Thymus (tissue), 11 donors: Measurements from ENCODE around the gene CHST11. TPM values are rescaled to one million over a fixed set of nuclear protein-coding genes. Genes with fewer than 3 reads are reported as not detected.
A peak's percentile ranks its signal among the peaks of the same experiment; 100 is the strongest.

ENCODE experiments used
- DNase-seq, 9 donors: peaks; one replicate each; pipeline ENCODE4 v3.0.0-alpha.2; 2013; ENCODE audit warnings: low spot score in 9 of 9, low read depth in 6 of 9, missing footprints in 1 of 9
- H3K27ac ChIP-seq, 2 donors: one replicate each; pipeline ENCODE4 v1.5.1; 2013; ENCODE audit warnings: control low read depth in 1 of 2, low read depth in 1 of 2, low read length in 1 of 2, mild to moderate bottlenecking in 1 of 2, moderate library complexity in 1 of 2
- H3K27me3 ChIP-seq, 2 donors: one replicate each; pipeline ENCODE4 v1.5.1; 2013; ENCODE audit warnings: low read length in 1 of 2; ENCODE audit not compliant: control insufficient read depth in 2 of 2, insufficient read depth in 1 of 2
- H3K36me3 ChIP-seq, 2 donors: one replicate each; pipeline ENCODE4 v1.5.1; 2013; ENCODE audit warnings: low read length in 1 of 2, mild to moderate bottlenecking in 1 of 2, moderate library complexity in 1 of 2; ENCODE audit not compliant: control insufficient read depth in 2 of 2, insufficient read depth in 2 of 2
- H3K4me1 ChIP-seq, 2 donors: one replicate each; pipeline ENCODE4 v1.5.1; 2013; ENCODE audit warnings: low read length in 2 of 2; ENCODE audit not compliant: control insufficient read depth in 2 of 2, insufficient read depth in 2 of 2
- H3K4me3 ChIP-seq, 2 donors: one replicate each; pipeline ENCODE4 v1.5.1; 2013; ENCODE audit warnings: low read length in 2 of 2, control low read depth in 1 of 2, mild to moderate bottlenecking in 1 of 2
- H3K9me3 ChIP-seq, 2 donors: one replicate each; pipeline ENCODE4 v1.5.1; 2013; ENCODE audit warnings: low read length in 1 of 2, mild to moderate bottlenecking in 1 of 2; ENCODE audit not compliant: control insufficient read depth in 2 of 2, insufficient read depth in 1 of 2
- WGBS: extraction: QIAGEN DNeasy Blood & Tissue Kit; methylation state at CpG from one replicate; pipeline ENCODE4 v1.1.7; 2013; 5-methylcytosine and 5-hydroxymethylcytosine counted together
- polyA plus RNA-seq: library from polyadenylated mRNA; stranded (reverse); fragments of 200-250 nt; gene quantifications from one replicate; pipeline ENCODE4 v1.2.3, GENCODE V29; 2013
- total RNA-seq: library from RNA; stranded (reverse); fragments of 120-200 nt; gene quantifications from one replicate; pipeline ENCODE4 v1.2.4, GENCODE V29; 2013
- donor health status: healthy.

Gene CHST11
- total and polyA plus RNA-seq, 2 donors = 6.7 to 21.0 TPM

DNA sequence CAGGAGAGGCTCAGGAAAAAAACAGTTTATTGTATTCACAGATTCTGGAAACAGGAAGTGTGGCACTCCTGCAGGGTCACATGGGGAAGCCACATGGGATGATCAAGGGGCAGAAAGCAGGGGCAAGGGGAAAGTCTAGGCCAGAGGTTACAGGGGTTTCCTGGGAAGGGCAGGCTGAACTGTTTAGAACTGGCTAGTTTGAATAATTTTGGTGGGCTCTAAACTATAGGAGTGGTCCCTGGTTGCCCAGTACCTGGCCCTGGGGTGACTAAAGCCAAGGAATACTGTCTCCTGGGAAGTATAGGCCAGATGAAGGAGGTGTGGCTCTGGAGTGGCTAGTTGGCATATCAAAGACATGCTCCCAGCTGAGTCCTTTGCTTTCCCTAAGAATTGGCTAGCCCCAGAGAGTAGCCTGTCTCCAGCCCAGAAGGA is 332.1 kb downstream of the CHST11 start:
- Histone ChIP-seq H3K27me3 (no peaks in the 10 kb centered on the region), H3K9me3 (no peaks in the 10 kb centered on the region)

DNA sequence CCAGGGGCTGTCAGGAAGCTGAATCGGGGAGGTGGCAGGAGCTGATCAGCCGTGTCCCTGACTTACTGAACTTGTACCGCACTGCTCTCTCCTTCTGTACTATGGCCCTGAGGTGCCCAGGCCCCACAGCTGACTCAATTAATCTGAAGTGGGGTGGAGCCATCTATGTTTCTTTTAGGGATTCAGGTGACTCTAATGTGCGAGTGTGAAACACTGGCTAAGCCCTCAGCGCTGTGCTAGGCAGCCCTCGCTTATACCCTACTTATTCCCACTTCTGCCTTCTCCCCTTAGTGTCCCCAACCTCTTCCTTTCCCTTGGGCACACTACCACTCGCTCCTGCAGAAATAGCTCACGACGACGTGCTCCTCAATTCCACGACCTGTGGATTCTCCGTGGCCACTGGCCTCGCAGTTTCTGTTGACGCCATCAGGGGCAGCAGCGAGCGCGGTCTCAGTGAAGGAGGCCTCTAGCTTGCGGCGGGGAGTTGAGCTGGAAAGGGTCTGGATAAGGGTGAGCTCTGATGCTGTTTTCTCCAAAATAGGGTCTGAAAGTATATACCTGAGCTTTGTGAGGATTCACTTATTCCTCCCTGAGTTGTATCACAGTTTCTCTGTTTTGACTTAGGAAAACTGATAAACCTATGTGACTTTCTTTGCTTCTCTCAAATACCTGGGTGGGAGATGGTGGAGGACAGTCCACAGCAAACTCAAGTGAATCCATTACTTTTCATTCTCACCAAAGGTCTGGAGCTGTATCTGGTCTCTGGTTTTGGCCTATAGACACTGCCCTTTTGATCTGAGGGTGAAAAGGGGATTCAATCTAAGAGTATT is 333.8 kb downstream of the CHST11 start:
- H3K9me3 ChIP-seq = no peaks in the 10 kb centered on the region
- H3K4me3 ChIP-seq = no peak overlapping the region
- peaks cover 0 to 3% of the 10 kb centered on the region in 2 donors for H3K4me1 ChIP-seq
- no peaks in the 10 kb centered on the region for H3K36me3 ChIP-seq
- no peaks in the 10 kb centered on the region for H3K27me3 ChIP-seq
- no peak overlapping the region for H3K27ac ChIP-seq
- 71% methylated on average over 19 of the region's 19 CpGs for WGBS
- peak in 5 of 9 donors; percentile 13 to 52 (median 24) for DNase-seq

More for the DNA sequence above, 332.1 kb downstream of the CHST11 start:
- DNase-seq = no peak
- Histone ChIP-seq H3K36me3 (no peaks in the 10 kb centered on the region), H3K4me1 (peaks cover 0 to 3% of the 10 kb centered on the region in 2 donors), H3K27ac (no peak overlapping the region), H3K4me3 (no peak overlapping the region)

DNA sequence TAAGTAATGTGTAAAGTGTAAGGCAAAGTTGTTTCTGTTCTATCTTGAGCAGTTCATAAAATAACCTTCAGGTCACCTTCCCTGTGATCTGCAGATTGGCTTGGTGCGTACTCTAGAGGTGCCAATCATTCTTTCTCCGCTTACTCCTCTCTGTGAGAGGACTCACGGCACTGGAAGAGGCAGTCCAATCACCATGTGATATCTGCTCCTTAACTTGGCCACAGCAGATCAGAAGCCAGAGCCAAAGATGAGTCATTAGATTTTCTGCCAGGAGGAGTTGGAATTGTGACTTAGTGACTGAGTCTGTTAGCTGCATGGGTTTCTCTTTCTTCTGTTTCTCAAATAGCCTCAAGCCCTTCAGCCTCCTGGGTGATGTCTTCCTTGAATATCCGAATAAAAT is 335.8 kb downstream of the CHST11 start:
- H3K27me3 ChIP-seq = no peaks in the 10 kb centered on the region
- 97% methylated on average over 4 of the region's 4 CpGs for WGBS
- H3K9me3 ChIP-seq = no peaks in the 10 kb centered on the region
- no peaks in the 10 kb centered on the region for H3K36me3 ChIP-seq
- no peak overlapping the region for H3K4me3 ChIP-seq
- no peak overlapping the region for H3K27ac ChIP-seq
- H3K4me1 ChIP-seq = peaks cover 0 to 3% of the 10 kb centered on the region in 2 donors
- DNase-seq = no peak

DNA sequence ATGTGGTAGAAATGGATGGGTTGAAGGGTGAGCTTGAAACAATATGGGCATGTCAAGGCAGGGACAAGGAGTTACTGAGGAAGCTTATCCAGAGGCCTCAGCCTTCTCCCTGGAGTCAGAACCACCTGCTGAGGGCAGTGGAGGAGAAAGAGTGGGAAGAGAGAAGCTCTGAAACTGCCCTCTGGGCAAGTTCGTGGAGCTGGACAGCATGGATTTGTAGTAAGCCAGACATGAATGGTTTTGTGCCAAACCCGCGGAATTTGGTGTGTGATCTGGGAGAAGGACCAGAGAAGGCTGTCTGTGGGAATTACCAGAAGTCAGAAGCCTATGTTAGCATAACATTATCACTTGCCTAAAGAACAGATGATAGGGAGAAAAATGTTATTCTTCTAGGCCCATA is 336.5 kb downstream of the CHST11 start:
- no peak overlapping the region for H3K27ac ChIP-seq
- WGBS = over 99% methylated on average over 3 of the region's 3 CpGs
- no peaks in the 10 kb centered on the region for H3K27me3 ChIP-seq
- peaks cover 0 to 3% of the 10 kb centered on the region in 2 donors for H3K4me1 ChIP-seq
- DNase-seq = no peak
- H3K36me3 ChIP-seq = no peaks in the 10 kb centered on the region
- H3K9me3 ChIP-seq = no peaks in the 10 kb centered on the region
- no peak overlapping the region for H3K4me3 ChIP-seq

DNA sequence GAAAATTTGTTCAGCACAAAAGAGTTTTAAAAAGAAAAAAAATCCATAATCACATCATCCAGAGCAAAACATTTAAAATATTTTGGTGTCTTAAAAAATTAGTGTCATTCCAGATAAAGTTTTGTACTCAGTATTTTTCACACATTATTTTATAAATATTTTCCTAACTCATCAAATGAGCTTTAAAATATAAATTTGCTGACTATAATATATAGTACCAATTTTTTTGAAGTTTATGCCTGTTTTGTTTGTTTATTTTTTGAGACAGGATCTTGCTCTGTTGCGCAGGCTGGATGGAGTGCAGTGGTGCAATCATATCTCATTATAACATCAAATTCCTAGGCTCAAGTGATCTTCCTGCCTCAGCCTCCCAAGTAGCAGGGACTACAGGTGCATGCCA is 337.2 kb downstream of the CHST11 start:
- no peak for DNase-seq
- Histone ChIP-seq H3K27ac (no peak overlapping the region), H3K4me1 (peaks cover 0 to under 1% of the 10 kb centered on the region in 2 donors), H3K9me3 (no peaks in the 10 kb centered on the region), H3K36me3 (no peaks in the 10 kb centered on the region), H3K27me3 (no peaks in the 10 kb centered on the region), H3K4me3 (no peak overlapping the region)
- WGBS = 99% methylated on average over 1 of the region's 1 CpG

DNA sequence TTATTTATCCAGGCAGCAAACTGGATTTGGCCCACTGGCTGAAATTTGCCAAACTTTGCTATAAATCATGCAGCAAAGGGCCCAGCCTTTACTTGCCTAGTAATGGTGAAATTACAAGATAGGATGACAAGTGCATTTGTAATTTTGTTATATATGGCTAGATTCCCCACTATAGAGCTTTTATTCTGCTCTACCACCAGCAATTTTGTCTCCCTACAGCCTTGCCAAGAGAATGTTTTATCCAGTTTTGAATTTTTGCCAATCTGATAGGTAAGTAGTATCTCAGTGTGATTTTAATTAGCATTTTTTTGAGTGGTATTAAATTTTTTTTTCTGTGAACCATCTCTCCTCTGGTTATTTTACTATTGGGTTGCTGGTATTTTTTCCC is 339.7 kb downstream of the CHST11 start:
- Histone ChIP-seq H3K4me1 (peaks cover 0 to 3% of the 10 kb centered on the region in 2 donors), H3K27ac (no peak overlapping the region), H3K27me3 (no peaks in the 10 kb centered on the region), H3K36me3 (no peaks in the 10 kb centered on the region), H3K9me3 (no peaks in the 10 kb centered on the region), H3K4me3 (no peak overlapping the region)
- no peak for DNase-seq

DNA sequence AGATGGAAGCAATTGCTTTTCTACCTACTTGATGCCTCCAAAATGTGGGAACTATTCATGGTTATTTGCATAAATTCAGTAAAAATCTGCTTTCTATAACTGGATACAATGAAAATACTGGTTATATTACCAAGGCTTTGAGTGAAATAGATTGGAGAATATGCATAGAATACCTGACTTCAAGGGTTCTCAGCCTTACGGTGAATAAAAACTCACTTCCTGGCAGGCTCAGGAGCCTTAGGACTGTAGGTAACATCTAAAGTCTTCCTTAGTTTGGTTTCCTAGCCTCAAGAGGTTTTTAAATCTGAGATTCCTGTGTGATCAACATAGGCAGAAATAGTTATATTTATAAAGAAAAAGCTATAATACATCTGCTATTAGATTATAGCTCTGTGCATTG is 342.7 kb downstream of the CHST11 start:
- no peaks in the 10 kb centered on the region for H3K9me3 ChIP-seq
- no peak overlapping the region for H3K4me3 ChIP-seq
- DNase-seq = no peak
- 89% methylated on average over 1 of the region's 1 CpG for WGBS
- H3K4me1 ChIP-seq = peaks cover 0 to 3% of the 10 kb centered on the region in 2 donors
- H3K36me3 ChIP-seq = no peaks in the 10 kb centered on the region
- no peak overlapping the region for H3K27ac ChIP-seq
- H3K27me3 ChIP-seq = no peaks in the 10 kb centered on the region

DNA sequence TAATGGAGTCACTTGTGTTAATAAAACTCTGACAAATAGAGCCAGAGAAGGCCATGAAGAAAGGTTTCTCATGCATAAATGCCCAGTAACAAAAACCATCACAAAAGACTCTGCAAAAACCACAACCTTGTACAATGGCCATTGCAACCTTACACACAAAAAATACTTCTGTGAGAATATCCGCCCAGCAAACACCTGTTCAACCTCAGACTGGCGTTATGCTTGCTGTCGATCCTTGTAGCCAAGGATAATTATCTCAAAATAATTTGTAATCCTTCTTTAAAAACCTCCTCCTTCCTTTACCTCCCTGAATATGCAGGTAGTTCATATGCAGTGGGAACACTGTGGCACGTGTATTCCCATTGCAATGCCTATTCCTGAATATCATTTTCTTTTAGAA is 344.3 kb downstream of the CHST11 start:
- H3K27me3 ChIP-seq = no peaks in the 10 kb centered on the region
- H3K4me1 ChIP-seq = peaks cover 0 to 3% of the 10 kb centered on the region in 2 donors
- H3K36me3 ChIP-seq = no peaks in the 10 kb centered on the region
- H3K9me3 ChIP-seq = no peaks in the 10 kb centered on the region
- no peak overlapping the region for H3K27ac ChIP-seq
- no peak for DNase-seq
- H3K4me3 ChIP-seq = no peak overlapping the region
- 86% methylated on average over 4 of the region's 4 CpGs for WGBS

DNA sequence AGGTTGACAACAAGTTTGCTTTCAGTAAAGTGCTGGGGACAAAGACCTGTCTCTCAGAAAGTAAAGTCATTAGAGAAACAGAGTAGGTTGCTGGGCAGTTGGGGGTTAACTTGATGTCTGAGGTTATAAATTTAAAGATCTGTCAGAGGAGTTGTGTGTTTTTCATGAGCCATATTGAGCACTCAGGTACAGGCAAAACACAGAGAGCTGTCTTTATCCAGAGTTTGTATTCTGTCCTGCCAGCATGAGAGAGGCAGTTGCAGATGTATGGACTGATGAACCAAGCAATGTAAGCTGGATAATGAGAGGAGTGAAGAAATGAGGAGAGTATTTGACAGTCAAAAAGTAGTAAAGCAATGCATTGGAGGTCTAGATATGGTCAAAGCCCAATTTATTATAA is 344.7 kb downstream of the CHST11 start:
- Histone ChIP-seq H3K9me3 (no peaks in the 10 kb centered on the region), H3K27ac (no peak overlapping the region)

More for the DNA sequence above, 344.7 kb downstream of the CHST11 start:
- DNase-seq = no peak
- no peak overlapping the region for H3K4me3 ChIP-seq
- no peaks in the 10 kb centered on the region for H3K36me3 ChIP-seq
- no peaks in the 10 kb centered on the region for H3K27me3 ChIP-seq
- peaks cover 0 to 3% of the 10 kb centered on the region in 2 donors for H3K4me1 ChIP-seq
